Fibroblast of skin of left quadriceps (primary cell): ENCODE measurements around the gene ZFPL1.

Source experiments
- DNase-seq, 2 experiments: peaks; one replicate each; pipeline ENCODE4 v3.0.0-alpha.2; 2013; ENCODE audit warnings: low read depth in 2 of 2

ZFPL1 gene

GRCh38 chr11:65059959-65060824, 23.8 kb upstream of the ZFPL1 start:
- no peak for DNase-seq

- DNase-seq, result no peak
These were observed 23.1 kb upstream of the ZFPL1 start for GRCh38 chr11:65060913-65061408.

GRCh38 chr11:65063532-65063931, 20.5 kb upstream of the ZFPL1 start:
- DNase-seq, result no peak

GRCh38 chr11:65064847-65065240, 19.2 kb upstream of the ZFPL1 start:
- no peak for DNase-seq

- no peak for DNase-seq
These were observed 18.2 kb upstream of the ZFPL1 start for GRCh38 chr11:65065851-65066250.

GRCh38 chr11:65066315-65066714, 17.7 kb upstream of the ZFPL1 start:
- no peak for DNase-seq

GRCh38 chr11:65066805-65067291, 17.2 kb upstream of the ZFPL1 start:
- no peak for DNase-seq

- no peak for DNase-seq
These were observed 16.6 kb upstream of the ZFPL1 start for GRCh38 chr11:65067446-65067845.

GRCh38 chr11:65069217-65069616, 14.8 kb upstream of the ZFPL1 start:
- no peak for DNase-seq

- no peak for DNase-seq
These were observed 12.0 kb upstream of the ZFPL1 start for GRCh38 chr11:65071907-65072630.

- DNase-seq, result no peak
These were observed 11.4 kb upstream of the ZFPL1 start for GRCh38 chr11:65072631-65072966.

GRCh38 chr11:65077451-65077850, 6.6 kb upstream of the ZFPL1 start:
- no peak for DNase-seq

GRCh38 chr11:65078151-65078550, 5.9 kb upstream of the ZFPL1 start:
- DNase-seq, result no peak

- no peak for DNase-seq
These were observed 5.2 kb upstream of the ZFPL1 start for GRCh38 chr11:65078786-65079342.

GRCh38 chr11:65083134-65083833, 738 bp upstream of the ZFPL1 start:
- no peak for DNase-seq

- DNase-seq, result no peak
These were observed 765 bp downstream of the ZFPL1 start for GRCh38 chr11:65084598-65085375.

GRCh38 chr11:65085446-65085845, 1.4 kb downstream of the ZFPL1 start:
- DNase-seq, result no peak

GRCh38 chr11:65086809-65087208, 2.8 kb downstream of the ZFPL1 start:
- no peak for DNase-seq

- no peak for DNase-seq
These were observed 3.2 kb downstream of the ZFPL1 start for GRCh38 chr11:65087216-65087615.

GRCh38 chr11:65087827-65088226, 3.8 kb downstream of the ZFPL1 start:
- DNase-seq, result no peak

GRCh38 chr11:65089621-65090020, 5.6 kb downstream of the ZFPL1 start:
- DNase-seq, result no peak
